Loucy (cell line): Measurements from ENCODE around the gene ADAM8.

Experiments
- CTCF ChIP-seq: fragments of 200-600 bp; sonication (generic); conservative IDR thresholded peaks from 2 replicates; pipeline ENCODE4 v1.5.1; 2014; ENCODE audit warnings: mild to moderate bottlenecking, antibody characterized with exemption, low read length
- EZH2phosphoT487 ChIP-seq: fragments of 200-600 bp; IDR thresholded peaks from 2 replicates; pipeline ENCODE4 v1.6.1; 2018; ENCODE audit warnings: antibody characterized with exemption, mild to moderate bottlenecking, moderate library complexity, borderline replicate concordance

- no peak for TF ChIP-seq CTCF
- no peak for TF ChIP-seq EZH2phosphoT487
These were observed 40.7 kb downstream of the ADAM8 start for GRCh38 chr10:133235932-133236331.
